Raji (cell line): ENCODE results near the gene MAT1A.

Experiments used
- POLR2A ChIP-seq: IDR thresholded peaks from 2 replicates; pipeline ENCODE4 v1.6.1; 2011; ENCODE audit warnings: low read depth, low read length, control low read depth; ENCODE audit not compliant: insufficient read depth

MAT1A gene

GRCh38 chr10:80289451-80290287 is at the start of gene MAT1A:
MAT1A (minus strand) TSS chr10:80289658; CDS start chr10:80289423, 235 bp downstream.
- no peak for TF ChIP-seq POLR2A

- no peak for TF ChIP-seq POLR2A
These were observed 44.5 kb upstream of the MAT1A start for GRCh38 chr10:80333983-80334382.

- TF ChIP-seq POLR2A = no peak
These were observed 35.5 kb upstream of the MAT1A start for GRCh38 chr10:80324891-80325364.

DNA sequence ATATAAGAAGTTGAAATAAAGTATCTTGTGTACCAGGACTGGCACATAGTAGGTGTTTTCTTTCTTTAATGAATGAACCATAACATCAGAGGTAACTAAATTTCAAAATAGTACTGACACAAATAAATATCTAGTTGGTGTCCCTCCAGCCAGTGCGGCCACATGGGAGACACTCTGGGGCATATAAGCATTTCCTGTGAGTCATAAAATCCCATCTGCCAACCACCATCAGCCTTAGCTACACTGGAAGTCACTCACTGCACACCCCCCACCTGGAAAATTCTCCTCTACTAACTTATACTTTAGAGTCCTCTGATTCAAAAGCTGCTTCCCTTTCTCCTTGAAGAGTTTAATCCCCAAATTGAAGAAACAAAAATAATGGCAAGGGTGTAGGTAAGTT is 34.6 kb upstream of the MAT1A start:
- no peak for TF ChIP-seq POLR2A

- no peak for TF ChIP-seq POLR2A
These were observed 33.9 kb upstream of the MAT1A start for GRCh38 chr10:80323311-80323710.

- TF ChIP-seq POLR2A = no peak
These were observed 33.3 kb upstream of the MAT1A start for GRCh38 chr10:80322711-80323110.

DNA sequence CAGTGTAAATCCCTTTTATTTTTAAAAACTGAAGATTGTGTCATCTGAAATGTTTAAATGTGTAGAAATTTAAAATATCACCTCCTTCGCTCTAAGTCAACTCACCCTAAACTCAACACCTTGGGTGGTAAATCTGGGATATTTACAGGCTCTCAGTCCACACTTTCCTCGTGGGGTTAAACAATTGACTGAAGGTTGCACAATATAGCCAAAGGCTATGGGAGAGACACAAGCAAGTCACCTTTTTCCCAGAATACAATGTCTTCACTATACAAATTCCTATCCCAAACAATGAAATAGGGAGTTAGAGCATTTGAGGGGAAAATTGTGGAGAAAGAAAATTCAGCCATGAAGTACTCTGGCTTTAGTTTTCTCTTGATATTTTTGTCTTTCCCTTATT is 32.7 kb upstream of the MAT1A start:
- no peak for TF ChIP-seq POLR2A

DNA sequence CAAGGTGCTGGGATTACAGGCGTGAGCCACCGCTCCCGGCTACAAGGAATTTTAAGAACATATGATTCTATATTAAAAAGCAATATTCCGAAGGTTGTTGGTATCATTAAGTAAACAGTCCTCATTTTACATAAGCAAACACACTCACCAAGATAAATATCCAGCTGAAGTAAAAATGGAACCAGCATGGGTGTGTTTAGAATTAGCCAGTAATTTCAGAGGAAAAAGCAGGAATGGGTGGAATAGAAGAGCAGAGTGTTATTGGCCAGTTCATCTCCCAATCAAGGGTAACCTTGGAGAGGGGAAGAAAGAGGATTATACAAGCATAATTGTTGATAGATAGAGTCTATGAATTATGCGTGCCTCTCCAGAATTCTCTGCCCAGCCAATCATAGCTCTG is 31.7 kb upstream of the MAT1A start:
- no peak for TF ChIP-seq POLR2A

DNA sequence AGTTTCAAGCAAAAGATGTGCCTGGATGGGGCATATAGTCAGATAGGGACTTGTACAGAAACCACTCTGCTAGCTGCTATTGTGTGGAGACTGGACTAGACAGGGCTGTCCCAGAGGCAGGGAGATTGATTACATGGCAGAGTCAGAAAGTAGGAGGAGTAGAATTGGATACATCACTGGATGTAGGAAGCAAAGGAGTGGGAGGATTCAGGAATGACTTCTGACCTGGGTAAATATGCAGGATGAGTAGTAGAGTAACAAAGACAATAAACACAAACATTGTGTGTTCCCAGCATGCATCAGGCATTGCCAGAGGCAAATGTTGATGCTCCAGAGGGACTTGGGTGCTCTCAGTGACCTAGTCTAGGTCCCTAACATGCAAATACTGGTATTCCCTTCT is 30.9 kb upstream of the MAT1A start:
- no peak for TF ChIP-seq POLR2A

DNA sequence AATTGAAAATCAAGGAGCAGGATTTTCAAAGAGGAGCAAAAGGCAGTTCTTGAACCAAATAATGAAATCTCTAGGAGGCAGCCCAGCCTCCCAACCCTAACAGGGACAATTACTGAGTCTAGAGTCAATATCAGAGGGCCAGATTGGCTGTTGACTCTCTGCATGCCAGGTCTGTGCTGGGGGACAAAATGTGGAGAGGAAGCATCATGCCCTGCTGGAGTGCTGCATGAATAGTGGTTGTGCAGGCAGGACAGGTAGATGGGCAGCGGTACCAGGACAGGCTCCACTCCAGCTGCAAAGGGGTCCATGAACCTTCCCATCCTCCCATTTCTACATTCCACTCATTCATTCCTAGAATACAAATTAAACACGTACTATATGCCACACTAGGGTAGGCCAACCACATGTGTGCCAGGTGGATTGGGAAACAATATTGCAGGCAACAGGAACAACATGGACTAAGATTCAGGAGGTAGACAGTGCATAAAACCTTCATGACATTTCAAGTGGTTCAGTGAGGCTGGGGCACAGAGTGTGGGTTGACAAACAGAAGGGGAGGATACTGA is 30.4 kb upstream of the MAT1A start:
- no peak for TF ChIP-seq POLR2A

- no peak for TF ChIP-seq POLR2A
These were observed 29.9 kb upstream of the MAT1A start for GRCh38 chr10:80319318-80319717.

DNA sequence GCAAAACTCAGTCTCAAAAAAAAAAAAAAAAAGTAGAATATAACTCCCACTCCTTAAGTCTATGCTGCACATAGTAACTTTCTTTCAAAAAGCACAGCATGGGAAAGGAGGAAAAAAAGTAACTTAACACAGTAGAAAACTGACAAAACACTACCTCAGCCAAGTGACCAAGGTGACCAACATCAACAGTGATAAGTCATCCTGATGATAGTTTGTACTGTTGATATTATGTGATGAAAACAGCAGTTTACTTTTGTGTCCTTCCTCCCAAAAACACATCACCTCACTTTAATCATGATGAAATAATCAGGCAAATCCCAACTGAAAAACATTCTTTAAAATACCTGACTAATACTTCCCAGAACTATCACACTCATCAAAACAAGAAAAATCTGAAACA is 29.3 kb upstream of the MAT1A start:
- TF ChIP-seq POLR2A = no peak

- TF ChIP-seq POLR2A = no peak
These were observed 25.9 kb upstream of the MAT1A start for GRCh38 chr10:80315391-80315790.

- no peak for TF ChIP-seq POLR2A
These were observed 24.1 kb upstream of the MAT1A start for GRCh38 chr10:80313523-80313922.

- TF ChIP-seq POLR2A = no peak
These were observed 7.5 kb upstream of the MAT1A start for GRCh38 chr10:80296942-80297341.

DNA sequence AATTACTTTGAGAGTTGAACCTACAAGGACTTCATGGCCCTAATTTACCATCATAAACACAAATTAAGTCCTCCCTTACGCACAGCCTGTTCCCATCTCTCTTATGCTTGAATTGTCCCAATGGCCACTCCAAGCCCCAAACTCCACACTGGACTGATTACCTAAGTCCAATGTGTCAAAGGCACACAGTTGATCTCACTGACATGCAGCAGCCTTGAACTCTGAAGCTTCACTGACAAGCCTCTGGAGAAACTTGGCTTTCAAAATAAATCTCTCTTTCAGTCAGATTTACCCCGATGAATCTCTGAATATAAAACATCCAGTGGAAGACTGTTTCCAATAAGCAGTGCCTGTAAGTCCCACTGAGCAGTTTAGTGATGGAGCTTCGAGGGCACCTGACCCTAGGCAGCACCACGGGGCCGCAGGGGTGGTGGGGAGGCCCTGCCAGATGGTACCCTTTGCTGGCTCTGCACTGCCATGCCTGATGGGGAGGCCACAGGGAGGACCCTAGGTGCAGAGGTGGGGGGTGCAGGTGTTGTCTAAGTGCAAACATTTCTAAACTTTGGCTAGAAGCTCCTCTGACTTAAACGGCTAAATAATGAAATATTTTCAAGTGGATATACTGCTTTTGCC is 3.3 kb upstream of the MAT1A start:
- TF ChIP-seq POLR2A = no peak
